Measurements from ENCODE around the gene NR3C2.

GRCh38 chr4:148200960-148201359, 241.3 kb downstream of the NR3C2 start:
- TF ChIP-seq CTCF (IDR thresholded peaks at IDR 0.05) (no peak), ZFX (IDR thresholded peaks at IDR 0.05; ENCODE audit: borderline replicate concordance) (no peak)
